Measurements from ENCODE around the gene PAQR3. TPM values are rescaled to one million over a fixed set of nuclear protein-coding genes. Genes with fewer than 3 reads are reported as not detected.

The PAQR3 gene
- total and polyA plus RNA-seq, 10 of the 15 experiments (the other 5 are each of a cell fraction or from before 2014, with no cell fraction given), result 2.2 to 25.4 (median 7.2) TPM

DNA sequence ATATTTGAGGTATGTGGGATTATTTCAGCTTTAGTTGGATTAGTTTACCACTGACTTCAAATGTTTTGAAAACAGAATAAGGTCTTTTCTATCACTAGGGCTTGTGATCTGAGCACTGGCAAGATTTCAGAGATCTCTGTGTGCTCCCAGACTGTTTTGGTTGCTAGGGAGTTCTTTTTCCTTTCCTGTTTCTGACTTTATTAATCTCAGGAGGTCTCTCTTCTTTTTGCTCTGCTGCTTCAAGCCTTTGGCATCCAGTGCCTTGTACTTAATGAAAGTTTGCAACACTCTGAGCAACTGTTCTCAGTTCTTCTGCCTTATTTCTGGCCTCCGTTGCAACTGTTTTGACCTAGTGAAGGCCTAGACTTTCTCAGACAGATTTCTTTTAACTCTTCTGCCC, 32.1 kb upstream of the PAQR3 start (continued):
- TF ChIP-seq NFIC (IDR thresholded peaks at IDR 0.05; ENCODE audit: low read depth, low read length), result no peak
- no peak for TF ChIP-seq MYB (IDR thresholded peaks at IDR 0.05; ENCODE audit: borderline replicate concordance, low read depth, low read length)
- no peak for TF ChIP-seq LARP7 (IDR thresholded peaks at IDR 0.05)
- TF ChIP-seq TCF12 (IDR thresholded peaks at IDR 0.05; ENCODE audit: low read depth, low read length), result no peak
- no peak for TF ChIP-seq ATF2 (IDR thresholded peaks at IDR 0.05; ENCODE audit: low read length)
- TF ChIP-seq, protein P1, sequence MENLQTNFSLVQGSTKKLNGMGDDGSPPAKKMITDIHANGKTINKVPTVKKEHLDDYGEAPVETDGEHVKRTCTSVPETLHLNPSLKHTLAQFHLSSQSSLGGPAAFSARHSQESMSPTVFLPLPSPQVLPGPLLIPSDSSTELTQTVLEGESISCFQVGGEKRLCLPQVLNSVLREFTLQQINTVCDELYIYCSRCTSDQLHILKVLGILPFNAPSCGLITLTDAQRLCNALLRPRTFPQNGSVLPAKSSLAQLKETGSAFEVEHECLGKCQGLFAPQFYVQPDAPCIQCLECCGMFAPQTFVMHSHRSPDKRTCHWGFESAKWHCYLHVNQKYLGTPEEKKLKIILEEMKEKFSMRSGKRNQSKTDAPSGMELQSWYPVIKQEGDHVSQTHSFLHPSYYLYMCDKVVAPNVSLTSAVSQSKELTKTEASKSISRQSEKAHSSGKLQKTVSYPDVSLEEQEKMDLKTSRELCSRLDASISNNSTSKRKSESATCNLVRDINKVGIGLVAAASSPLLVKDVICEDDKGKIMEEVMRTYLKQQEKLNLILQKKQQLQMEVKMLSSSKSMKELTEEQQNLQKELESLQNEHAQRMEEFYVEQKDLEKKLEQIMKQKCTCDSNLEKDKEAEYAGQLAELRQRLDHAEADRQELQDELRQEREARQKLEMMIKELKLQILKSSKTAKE (IDR thresholded peaks at IDR 0.05; ENCODE audit: low read depth, poor library complexity, severe bottlenecking), result no peak
- no peak for TF ChIP-seq FOXK2 (IDR thresholded peaks at IDR 0.05)
- no peak for TF ChIP-seq CEBPB (IDR thresholded peaks at IDR 0.05; ENCODE audit: borderline replicate concordance in 1 of 2, low read depth in 2 of 2, low read length in 2 of 2)
- TF ChIP-seq ZBTB33 (IDR thresholded peaks at IDR 0.05), result no peak
- TF ChIP-seq NFYB (IDR thresholded peaks at IDR 0.05; ENCODE audit: insufficient read depth, low read depth, low read length), result no peak

Data from GM12878 (cell line).